ENCODE results near the gene NCAM1. TPM values are rescaled to one million over a fixed set of nuclear protein-coding genes. Genes with fewer than 3 reads are reported as not detected.

NCAM1 gene
- total RNA-seq, 4 donors from 2014 or later: 7.2 to 18.6 (median 14.4) TPM

DNA sequence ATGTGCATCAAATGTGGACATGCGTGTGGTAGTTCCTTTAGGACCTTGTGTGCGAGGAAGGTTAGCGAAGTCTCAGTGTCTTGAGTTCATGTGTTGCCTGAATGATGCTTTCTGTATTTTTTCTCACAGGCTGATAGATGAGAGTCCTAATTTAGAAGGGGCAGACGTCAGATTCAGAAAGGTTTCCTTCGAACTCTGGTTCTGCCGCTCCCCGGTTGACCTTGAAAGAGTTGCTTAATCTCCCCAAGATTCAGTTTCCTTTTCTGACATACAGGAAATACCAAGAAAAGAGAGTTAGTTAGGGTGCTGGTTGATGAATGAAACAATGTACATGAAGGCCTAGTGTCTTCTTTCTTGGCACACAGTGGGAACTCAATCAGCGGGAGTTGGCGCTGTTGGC, 317.3 kb downstream of the NCAM1 start:
- H3K27me3 ChIP-seq: no peaks in the 10 kb centered on the region
- H3K4me1 ChIP-seq: no peaks in the 10 kb centered on the region
- no peak for DNase-seq
- H3K27ac ChIP-seq: no peak overlapping the region
- WGBS, 2 donors (ENCODE audit: low coverage in 1 of 2): 88% methylated on average over 8 to 9 of the region's 9 CpGs
- in situ Hi-C loops (cut with MboI; ENCODE audit: low pct_ligation_motif_present in 1 of 4, low pct_unique_long_range_greater_than_20kb in 1 of 4, low sequenced_read_pairs in 3 of 4): loop anchor here in 3 of 4 donors (25.0 kb wide), 2 partner anchors 991 to 1066 kb away; no protein-coding TSS in a partner anchor
- TF ChIP-seq, protein P1, sequence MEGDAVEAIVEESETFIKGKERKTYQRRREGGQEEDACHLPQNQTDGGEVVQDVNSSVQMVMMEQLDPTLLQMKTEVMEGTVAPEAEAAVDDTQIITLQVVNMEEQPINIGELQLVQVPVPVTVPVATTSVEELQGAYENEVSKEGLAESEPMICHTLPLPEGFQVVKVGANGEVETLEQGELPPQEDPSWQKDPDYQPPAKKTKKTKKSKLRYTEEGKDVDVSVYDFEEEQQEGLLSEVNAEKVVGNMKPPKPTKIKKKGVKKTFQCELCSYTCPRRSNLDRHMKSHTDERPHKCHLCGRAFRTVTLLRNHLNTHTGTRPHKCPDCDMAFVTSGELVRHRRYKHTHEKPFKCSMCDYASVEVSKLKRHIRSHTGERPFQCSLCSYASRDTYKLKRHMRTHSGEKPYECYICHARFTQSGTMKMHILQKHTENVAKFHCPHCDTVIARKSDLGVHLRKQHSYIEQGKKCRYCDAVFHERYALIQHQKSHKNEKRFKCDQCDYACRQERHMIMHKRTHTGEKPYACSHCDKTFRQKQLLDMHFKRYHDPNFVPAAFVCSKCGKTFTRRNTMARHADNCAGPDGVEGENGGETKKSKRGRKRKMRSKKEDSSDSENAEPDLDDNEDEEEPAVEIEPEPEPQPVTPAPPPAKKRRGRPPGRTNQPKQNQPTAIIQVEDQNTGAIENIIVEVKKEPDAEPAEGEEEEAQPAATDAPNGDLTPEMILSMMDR (IDR thresholded peaks at IDR 0.05): no peak
- no peak for TF ChIP-seq POLR2AphosphoS5 (IDR thresholded peaks at IDR 0.05)
- no peak for TF ChIP-seq EP300 (IDR thresholded peaks at IDR 0.05; ENCODE audit: low read depth)
- TF ChIP-seq POLR2A (IDR thresholded peaks at IDR 0.05): no peak
- H3K4me3 ChIP-seq: no peak overlapping the region
- intact Hi-C loops (cut with DNase I; ENCODE audit: low total_unique reads): no loop called here
- no peaks in the 10 kb centered on the region for H3K9me3 ChIP-seq
- H3K36me3 ChIP-seq: no peaks in the 10 kb centered on the region

GRCh38 chr11:113278925-113279324, 317.7 kb downstream of the NCAM1 start:
- Histone ChIP-seq H3K4me3 (no peak overlapping the region), H3K4me1 (no peaks in the 10 kb centered on the region), H3K36me3 (no peaks in the 10 kb centered on the region), H3K27ac (no peak overlapping the region), H3K9me3 (no peaks in the 10 kb centered on the region), H3K27me3 (no peaks in the 10 kb centered on the region)
- in situ Hi-C loops (cut with MboI; ENCODE audit: low pct_ligation_motif_present in 1 of 4, low pct_unique_long_range_greater_than_20kb in 1 of 4, low sequenced_read_pairs in 3 of 4) (loop anchor here in 3 of 4 donors (25.0 kb wide), 2 partner anchors 992 to 1067 kb away; no protein-coding TSS in a partner anchor), intact Hi-C loops (cut with DNase I; ENCODE audit: low total_unique reads) (no loop called here)
- 71 to 75% methylated on average over 2 to 4 of the region's 4 CpGs for WGBS, 2 donors (ENCODE audit: low coverage in 1 of 2)
- TF ChIP-seq POLR2AphosphoS5 (IDR thresholded peaks at IDR 0.05) (no peak), POLR2A (IDR thresholded peaks at IDR 0.05) (no peak), EP300 (IDR thresholded peaks at IDR 0.05; ENCODE audit: low read depth) (no peak)
- TF ChIP-seq, protein P1 (IDR thresholded peaks at IDR 0.05): no peak
- DNase-seq: no peak

DNA sequence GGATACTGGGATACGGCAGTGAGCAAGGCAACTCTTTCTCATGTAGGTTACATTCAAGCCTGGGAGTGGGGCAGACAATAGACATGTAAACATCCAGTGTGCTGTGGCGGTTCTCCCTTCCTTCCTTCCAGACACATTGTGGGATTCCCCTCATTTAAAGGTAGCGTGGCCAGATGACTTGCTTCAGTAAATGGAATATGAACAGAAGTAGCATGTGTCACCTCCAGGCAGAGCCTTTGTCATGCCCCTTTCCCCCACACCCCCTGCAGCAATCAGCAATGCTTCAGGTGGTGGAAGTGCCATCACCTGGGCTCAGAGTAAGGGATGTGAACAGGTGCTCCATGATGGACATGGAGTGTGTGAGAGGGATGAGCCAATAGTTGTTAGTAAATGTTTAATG, 318.4 kb downstream of the NCAM1 start:
- Histone ChIP-seq H3K27me3 (no peaks in the 10 kb centered on the region), H3K36me3 (no peaks in the 10 kb centered on the region), H3K9me3 (no peaks in the 10 kb centered on the region), H3K27ac (no peak overlapping the region), H3K4me1 (no peaks in the 10 kb centered on the region), H3K4me3 (no peak overlapping the region)
- in situ Hi-C loops (cut with MboI; ENCODE audit: low pct_ligation_motif_present in 1 of 4, low pct_unique_long_range_greater_than_20kb in 1 of 4, low sequenced_read_pairs in 3 of 4): loop anchor here in 3 of 4 donors (25.0 kb wide), 2 partner anchors 992 to 1067 kb away; no protein-coding TSS in a partner anchor
- intact Hi-C loops (cut with DNase I; ENCODE audit: low total_unique reads): no loop called here
- 88% methylated on average over 3 of the region's 3 CpGs; no CpG with 5 or more reads in 1 of the 2 donors for WGBS, 2 donors (ENCODE audit: low coverage in 1 of 2)
- DNase-seq: no peak
- TF ChIP-seq POLR2AphosphoS5 (IDR thresholded peaks at IDR 0.05): no peak
- no peak for TF ChIP-seq EP300 (IDR thresholded peaks at IDR 0.05; ENCODE audit: low read depth)
- no peak for TF ChIP-seq POLR2A (IDR thresholded peaks at IDR 0.05)
- TF ChIP-seq, protein P1 (IDR thresholded peaks at IDR 0.05): no peak

- Histone ChIP-seq H3K4me3 (no peak overlapping the region), H3K9me3 (no peaks in the 10 kb centered on the region), H3K4me1 (no peaks in the 10 kb centered on the region), H3K27me3 (no peaks in the 10 kb centered on the region), H3K27ac (no peak overlapping the region), H3K36me3 (no peaks in the 10 kb centered on the region)
- no peak for TF ChIP-seq POLR2AphosphoS5 (IDR thresholded peaks at IDR 0.05)
- no peak for TF ChIP-seq POLR2A (IDR thresholded peaks at IDR 0.05)
- no peak for TF ChIP-seq EP300 (IDR thresholded peaks at IDR 0.05; ENCODE audit: low read depth)
- TF ChIP-seq, protein P1 (IDR thresholded peaks at IDR 0.05): no peak
- in situ Hi-C loops (cut with MboI; ENCODE audit: low pct_ligation_motif_present in 1 of 4, low pct_unique_long_range_greater_than_20kb in 1 of 4, low sequenced_read_pairs in 3 of 4): loop anchor here (10.0 to 25.0 kb wide), 4 partner anchors 696 to 1069 kb away; no protein-coding TSS in a partner anchor
- 88 to 100% methylated on average over 2 of the region's 2 CpGs for WGBS, 2 donors (ENCODE audit: low coverage in 1 of 2)
- intact Hi-C loops (cut with DNase I; ENCODE audit: low total_unique reads): no loop called here
- no peak for DNase-seq
Observed at GRCh38 chr11:113281052-113281725, 320.0 kb downstream of the NCAM1 start.

All from transverse colon (tissue), 4 donors.